Activated CD8-positive, alpha-beta T cell treated with anti-CD3 and anti-CD28 coated beads, Interleukin-2, amount 10 ng/mL, durations not matched to agents 7 days and 5 days (primary cell): Measurements from ENCODE around the gene CLSTN1. TPM values are rescaled to one million over a fixed set of nuclear protein-coding genes. Genes with fewer than 3 reads are reported as not detected.

Source experiments
- ATAC-seq: fragments of 150-1000 bp; cut with Tn5 transposase; one replicate; pipeline ENCODE4 v1.10.0; 2021; ENCODE audit warnings: moderate library complexity
- CTCF ChIA-PET: fragments of 350-600 bp; sonication (Branson Sonifier 250); formaldehyde crosslinking; loops from one replicate; lab custom pipeline; 2021; ENCODE audit warnings: antibody characterized with exemption; lab: Charles Lee
- POLR2A ChIA-PET: fragments of 350-600 bp; sonication (Branson Sonifier 250); formaldehyde crosslinking; loops from one replicate; lab custom pipeline; 2021; ENCODE audit warnings: antibody characterized with exemption; lab: Charles Lee
- DNase-seq: peaks from one replicate; pipeline ENCODE4 v3.0.0-alpha.2; 2020
- H3K27ac Mint-ChIP-seq: one replicate; pipeline ENCODE4 v1.8.0; 2021; ENCODE audit warnings: mild to moderate bottlenecking, mixed read lengths
- H3K27me3 Mint-ChIP-seq: one replicate; pipeline ENCODE4 v1.8.0; 2021; ENCODE audit warnings: low read depth, mixed read lengths
- H3K36me3 Mint-ChIP-seq: one replicate; pipeline ENCODE4 v1.8.0; 2021; ENCODE audit warnings: low read depth, mixed read lengths
- H3K4me1 Mint-ChIP-seq: one replicate; pipeline ENCODE4 v1.8.0; 2021; ENCODE audit warnings: low read depth, mixed read lengths
- H3K4me3 Mint-ChIP-seq: one replicate; pipeline ENCODE4 v1.8.0; 2021; ENCODE audit warnings: mild to moderate bottlenecking, mixed read lengths
- H3K9me3 Mint-ChIP-seq: one replicate; pipeline ENCODE4 v1.8.0; 2022; ENCODE audit warnings: mixed read lengths; ENCODE audit not compliant: insufficient read depth
- total RNA-seq, 2 experiments: library from RNA; stranded (reverse); gene quantifications; one replicate each; pipeline ENCODE4 v1.2.3, GENCODE V29; 2021

Gene CLSTN1
- total RNA-seq, 2 experiments from 2014 or later = 91.1 to 96.8 TPM

DNA sequence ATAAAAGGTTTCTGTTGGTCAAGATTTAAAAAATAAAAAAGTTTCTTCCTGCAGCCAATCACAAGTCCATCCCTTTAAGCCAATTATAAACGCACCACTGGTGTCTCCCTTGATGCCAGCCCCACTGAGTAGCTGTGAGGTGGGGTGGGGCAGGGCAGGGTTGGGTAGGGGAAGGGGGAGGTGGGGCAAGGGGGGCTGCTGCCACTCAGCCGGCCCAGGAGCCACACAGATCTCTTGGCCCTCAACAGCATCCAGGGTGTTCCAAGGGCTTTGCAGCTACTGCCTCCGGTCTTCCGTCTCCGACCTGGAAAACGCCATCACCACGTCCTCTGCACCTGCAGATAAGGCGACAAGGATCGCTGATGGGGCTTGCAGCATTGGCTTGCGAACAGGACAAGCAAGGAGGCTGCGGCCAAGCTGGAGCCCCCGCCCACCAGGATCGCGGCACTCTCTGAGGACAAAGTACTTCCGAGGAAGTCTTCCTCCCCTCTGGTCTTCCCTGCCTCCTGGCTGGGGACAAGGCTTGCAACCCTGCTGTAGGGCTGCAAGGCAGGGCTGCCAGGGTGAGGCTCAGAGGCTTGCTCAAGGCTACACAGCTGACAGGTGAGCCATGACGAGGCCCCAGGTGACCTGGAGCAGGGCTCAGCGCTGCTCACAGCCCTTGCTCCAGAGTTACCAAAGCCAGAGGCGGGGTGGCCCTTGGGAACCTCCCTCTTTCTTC lies 26.8 kb upstream of the CLSTN1 start:
- POLR2A ChIA-PET = interaction anchor here (1.1 kb wide), 1 partner anchor 93 kb away, joined by 3 read pairs; the partner anchor contains the start of genes LZIC and NMNAT1
- Mint-ChIP-seq H3K9me3 (peaks cover 9% of the 10 kb centered on the region), H3K27ac (no peak overlapping the region), H3K27me3 (no peaks in the 10 kb centered on the region), H3K36me3 (peaks cover 12% of the 10 kb centered on the region), H3K4me3 (peak overlapping the region; percentile 34), H3K4me1 (peaks cover 12% of the 10 kb centered on the region)
- ATAC-seq (peak; percentile 28), DNase-seq (no peak)
- CTCF ChIA-PET = interaction anchor here (1.1 to 2.9 kb wide), 4 partner anchors 17 to 66 kb away, joined by 3 to 14 read pairs (median 6); no protein-coding TSS in a partner anchor

- CTCF ChIA-PET = interaction anchor here (1.0 to 2.9 kb wide), 5 partner anchors 16 to 66 kb away, joined by 3 to 14 read pairs (median 4); no protein-coding TSS in a partner anchor
- Mint-ChIP-seq H3K4me1 (peaks cover 12% of the 10 kb centered on the region), H3K4me3 (peak overlapping the region; percentile 34), H3K36me3 (peaks cover 12% of the 10 kb centered on the region), H3K9me3 (peaks cover 9% of the 10 kb centered on the region), H3K27ac (no peak overlapping the region), H3K27me3 (no peaks in the 10 kb centered on the region)
- DNase-seq = no peak
- ATAC-seq = peak; percentile 47
- POLR2A ChIA-PET = interaction anchor here (1.1 kb wide), 1 partner anchor 94 kb away, joined by 3 read pairs; the partner anchor contains the start of genes LZIC and NMNAT1
Observed at GRCh38 chr1:9849691-9850441, 26.1 kb upstream of the CLSTN1 start.

DNA sequence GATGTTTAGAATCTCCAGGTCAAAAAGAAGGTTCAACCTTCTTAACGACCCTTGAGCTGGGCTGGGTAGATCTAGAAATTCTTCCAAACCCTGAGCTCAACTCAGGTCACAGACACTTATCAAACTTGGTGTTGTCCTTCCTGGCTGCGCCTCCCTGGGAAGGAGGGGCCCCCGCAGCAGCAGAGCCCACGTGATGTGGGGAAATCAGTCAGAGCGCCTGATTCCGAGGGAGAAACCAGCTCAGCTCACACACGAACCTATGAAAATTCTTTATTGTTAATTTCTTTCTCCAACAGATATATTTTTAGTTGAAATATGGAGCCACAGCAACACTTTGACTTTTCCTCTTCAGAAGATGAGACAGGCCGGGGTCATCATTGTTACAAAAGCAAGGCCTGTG lies 24.3 kb upstream of the CLSTN1 start:
- ATAC-seq (no peak), DNase-seq (no peak)
- ChIA-PET POLR2A (no interaction called here), CTCF (interaction anchor here (1.1 to 1.7 kb wide), 4 partner anchors 14 to 64 kb away, joined by 3 to 10 read pairs (median 4); no protein-coding TSS in a partner anchor)
- Mint-ChIP-seq H3K4me1 (peaks cover 12% of the 10 kb centered on the region), H3K9me3 (no peaks in the 10 kb centered on the region), H3K27ac (no peak overlapping the region), H3K36me3 (no peaks in the 10 kb centered on the region), H3K4me3 (no peak overlapping the region), H3K27me3 (no peaks in the 10 kb centered on the region)

GRCh38 chr1:9847269-9847668 lies 23.5 kb upstream of the CLSTN1 start:
- Mint-ChIP-seq H3K4me3 (no peak overlapping the region), H3K27ac (no peak overlapping the region), H3K36me3 (no peaks in the 10 kb centered on the region), H3K9me3 (no peaks in the 10 kb centered on the region), H3K4me1 (peaks cover 12% of the 10 kb centered on the region), H3K27me3 (no peaks in the 10 kb centered on the region)
- ATAC-seq (no peak), DNase-seq (no peak)
- POLR2A ChIA-PET = no interaction called here
- CTCF ChIA-PET = interaction anchor here (1.1 to 1.7 kb wide), 4 partner anchors 15 to 63 kb away, joined by 3 to 10 read pairs (median 4); no protein-coding TSS in a partner anchor

GRCh38 chr1:9846611-9847171 lies 22.9 kb upstream of the CLSTN1 start:
- H3K4me1 Mint-ChIP-seq = peaks cover 12% of the 10 kb centered on the region
- ChIA-PET POLR2A (no interaction called here), CTCF (interaction anchor here (1.7 kb wide), 1 partner anchor 62 kb away, joined by 10 read pairs; no protein-coding TSS in a partner anchor)
- no peak for ATAC-seq
- no peak overlapping the region for H3K27ac Mint-ChIP-seq
- H3K27me3 Mint-ChIP-seq = no peaks in the 10 kb centered on the region
- no peak overlapping the region for H3K4me3 Mint-ChIP-seq
- no peak for DNase-seq
- H3K36me3 Mint-ChIP-seq = no peaks in the 10 kb centered on the region
- no peaks in the 10 kb centered on the region for H3K9me3 Mint-ChIP-seq

DNA sequence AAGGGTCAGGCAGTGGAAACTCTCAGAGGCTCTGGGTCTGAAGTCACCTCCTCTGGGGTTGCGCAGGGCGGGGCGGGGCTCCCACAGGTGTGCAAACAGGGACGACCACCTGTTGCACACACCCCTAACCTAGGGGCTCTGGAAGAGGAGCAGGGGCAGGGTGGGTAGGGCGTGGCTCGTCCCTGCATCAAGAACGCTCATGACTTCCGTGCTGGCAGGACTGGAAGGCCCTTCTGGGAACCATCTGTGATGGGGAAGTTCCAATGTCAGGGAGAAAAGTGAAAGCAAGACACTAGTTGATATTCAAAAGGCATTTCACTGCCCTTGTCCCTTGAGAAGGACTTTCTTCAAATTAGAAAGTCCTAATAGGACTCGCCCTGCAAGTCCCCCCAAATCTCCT lies 22.1 kb upstream of the CLSTN1 start:
- POLR2A ChIA-PET = no interaction called here
- Mint-ChIP-seq H3K27ac (peak overlapping the region; percentile 3), H3K9me3 (no peaks in the 10 kb centered on the region), H3K4me1 (peaks cover 12% of the 10 kb centered on the region), H3K27me3 (no peaks in the 10 kb centered on the region), H3K36me3 (no peaks in the 10 kb centered on the region), H3K4me3 (no peak overlapping the region)
- CTCF ChIA-PET = no interaction called here
- DNase-seq (no peak), ATAC-seq (no peak)

DNA sequence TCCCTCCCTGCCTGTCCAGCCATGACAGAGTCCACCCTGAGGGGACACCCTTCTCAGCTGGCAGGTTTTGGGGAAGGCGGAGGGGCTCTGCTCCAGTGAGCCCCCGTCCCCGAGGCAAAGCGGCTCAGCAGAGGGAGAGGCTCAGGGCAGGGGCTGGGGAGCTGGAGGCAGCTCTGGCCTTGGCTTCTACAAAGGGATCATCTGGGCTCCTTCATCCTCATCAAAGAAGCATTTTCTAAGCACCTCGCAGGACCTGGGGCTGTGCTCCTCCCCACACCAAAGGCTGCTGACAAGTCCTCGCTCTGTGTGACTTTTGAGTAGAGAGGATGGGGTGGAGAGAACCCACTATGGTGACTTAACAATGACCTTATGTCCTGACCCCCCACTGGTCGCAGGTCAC lies 21.0 kb upstream of the CLSTN1 start:
- Mint-ChIP-seq H3K27me3 (no peaks in the 10 kb centered on the region), H3K36me3 (no peaks in the 10 kb centered on the region), H3K27ac (no peak overlapping the region), H3K4me3 (no peak overlapping the region), H3K4me1 (peaks cover under 1% of the 10 kb centered on the region), H3K9me3 (no peaks in the 10 kb centered on the region)
- CTCF ChIA-PET = no interaction called here
- DNase-seq = no peak
- no peak for ATAC-seq
- POLR2A ChIA-PET = no interaction called here

- CTCF ChIA-PET = no interaction called here
- no peak for DNase-seq
- Mint-ChIP-seq H3K4me3 (no peak overlapping the region), H3K36me3 (no peaks in the 10 kb centered on the region), H3K27me3 (no peaks in the 10 kb centered on the region), H3K27ac (no peak overlapping the region), H3K4me1 (no peaks in the 10 kb centered on the region), H3K9me3 (no peaks in the 10 kb centered on the region)
- no peak for ATAC-seq
- POLR2A ChIA-PET = no interaction called here
Observed at GRCh38 chr1:9844106-9844505, 20.3 kb upstream of the CLSTN1 start.

GRCh38 chr1:9843576-9843945 lies 19.8 kb upstream of the CLSTN1 start:
- DNase-seq (no peak), ATAC-seq (no peak)
- Mint-ChIP-seq H3K9me3 (no peaks in the 10 kb centered on the region), H3K27me3 (no peaks in the 10 kb centered on the region), H3K4me3 (no peak overlapping the region), H3K4me1 (no peaks in the 10 kb centered on the region), H3K27ac (no peak overlapping the region), H3K36me3 (no peaks in the 10 kb centered on the region)
- CTCF ChIA-PET = no interaction called here
- POLR2A ChIA-PET = no interaction called here

DNA sequence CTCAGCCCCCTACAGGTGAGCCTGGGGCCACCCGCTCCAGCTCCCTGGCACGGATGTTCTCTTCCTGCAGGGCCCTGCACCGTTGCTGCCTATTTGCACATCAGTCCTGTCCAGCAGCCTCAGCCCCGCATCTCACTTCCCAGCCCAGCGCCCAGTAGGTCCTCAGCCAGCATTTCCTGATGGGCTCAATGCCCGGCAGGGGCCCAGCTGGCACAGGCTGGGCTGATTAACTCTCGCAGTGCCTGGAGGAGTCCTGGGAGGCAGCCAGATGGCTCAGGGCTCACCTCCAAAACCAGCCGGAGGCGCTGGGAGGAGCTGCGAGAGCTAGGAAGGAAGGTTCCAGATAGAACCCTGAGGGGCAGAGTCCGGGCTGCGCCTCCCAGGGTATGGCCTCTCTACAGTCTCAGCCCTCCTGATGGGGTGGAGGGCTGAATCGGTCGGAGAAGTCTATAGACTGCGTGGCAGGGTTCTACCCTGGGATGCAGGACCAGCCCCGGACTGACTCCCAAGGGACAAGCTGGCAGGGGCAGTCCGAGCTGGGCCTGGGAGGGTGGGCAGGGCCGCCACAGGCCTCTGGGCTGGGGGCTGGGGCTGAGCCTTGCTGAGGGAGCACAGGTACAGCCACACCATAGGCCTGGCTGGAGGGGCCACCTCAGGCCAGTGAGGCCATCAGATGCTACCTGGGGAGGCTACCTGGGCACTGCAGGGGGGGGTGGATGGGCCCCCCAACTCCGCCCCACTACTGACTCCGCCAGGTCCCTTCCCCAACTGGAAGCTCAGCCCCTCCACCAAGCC lies 19.2 kb upstream of the CLSTN1 start:
- Mint-ChIP-seq H3K4me1 (no peaks in the 10 kb centered on the region), H3K27me3 (no peaks in the 10 kb centered on the region), H3K27ac (no peak overlapping the region), H3K36me3 (no peaks in the 10 kb centered on the region), H3K4me3 (no peak overlapping the region), H3K9me3 (no peaks in the 10 kb centered on the region)
- ATAC-seq = no peak
- ChIA-PET CTCF (interaction anchor here (0.9 to 1.3 kb wide), 3 partner anchors 25 to 227 kb away, joined by 3 to 5 read pairs (median 3); no protein-coding TSS in a partner anchor), POLR2A (no interaction called here)
- no peak for DNase-seq

DNA sequence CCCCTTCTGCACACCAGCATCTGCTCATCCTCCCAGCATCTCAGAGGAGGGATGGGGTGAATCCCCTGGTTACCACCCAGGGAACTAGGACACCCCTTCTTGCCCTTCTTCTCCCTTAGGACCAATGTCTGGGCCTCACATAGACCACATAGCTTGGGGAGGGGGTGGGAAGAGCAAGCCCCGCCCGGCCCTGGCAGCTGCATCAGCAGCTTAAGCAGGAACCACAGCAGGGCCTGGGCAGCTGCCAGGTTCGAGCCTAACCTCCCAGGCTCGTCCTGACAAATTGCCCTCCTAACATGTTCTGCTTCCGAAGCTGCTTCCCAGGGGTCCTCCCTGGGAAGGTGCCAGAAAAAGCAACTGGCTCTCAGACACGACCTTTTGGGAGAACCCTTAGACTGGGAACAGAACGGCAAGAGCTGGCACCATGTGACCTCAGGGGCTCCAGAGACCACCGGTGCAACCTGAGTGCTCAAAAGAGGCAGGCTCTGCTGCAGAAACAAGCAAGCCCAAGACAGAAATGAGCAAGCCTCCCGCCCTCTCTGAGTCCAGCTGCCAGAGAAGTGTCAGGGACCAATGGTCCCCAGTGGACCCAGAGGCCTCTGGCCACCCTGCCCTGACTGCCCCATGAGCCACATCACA lies 18.4 kb upstream of the CLSTN1 start:
- Mint-ChIP-seq H3K36me3 (no peaks in the 10 kb centered on the region), H3K4me1 (no peaks in the 10 kb centered on the region), H3K4me3 (no peak overlapping the region), H3K27ac (no peak overlapping the region), H3K9me3 (no peaks in the 10 kb centered on the region), H3K27me3 (peaks cover 3% of the 10 kb centered on the region)
- ChIA-PET CTCF (interaction anchor here (0.9 to 1.3 kb wide), 3 partner anchors 26 to 226 kb away, joined by 3 to 5 read pairs (median 3); no protein-coding TSS in a partner anchor), POLR2A (no interaction called here)
- DNase-seq (no peak), ATAC-seq (no peak)
